CD4-positive, alpha-beta T cell treated with Interleukin-21 for 1 hour (primary cell): ENCODE measurements around the gene RAET1G.
"Not testable (repeated sequence)": the region's sequence is repeated elsewhere in the genome, so short reads cannot be mapped to it uniquely, and the experiment has no call there.

Experiments used
- DNase-seq: peaks from one replicate; pipeline ENCODE4 v3.0.0-alpha.2; 2020

RAET1G gene

DNA sequence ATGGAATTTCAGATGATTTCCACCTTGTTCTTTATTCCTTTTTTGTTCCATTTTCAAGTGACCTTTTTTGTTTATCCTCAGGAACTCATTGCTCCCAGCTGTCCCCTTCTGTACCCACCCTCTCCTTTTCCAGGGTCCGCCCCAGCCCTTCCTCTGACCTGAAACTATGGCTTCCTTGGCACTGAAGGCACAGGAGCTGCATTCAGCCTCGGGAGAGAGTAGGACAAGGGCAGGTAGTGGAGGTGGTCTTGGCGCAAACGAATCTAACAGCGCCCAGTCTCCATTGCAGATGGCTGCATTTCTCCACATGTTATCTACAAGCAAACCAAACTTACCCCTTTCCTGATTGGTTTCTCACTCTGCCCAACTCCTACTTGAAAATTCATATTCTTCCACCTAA, 10.1 kb upstream of the RAET1G start:
- no peak for DNase-seq

DNA sequence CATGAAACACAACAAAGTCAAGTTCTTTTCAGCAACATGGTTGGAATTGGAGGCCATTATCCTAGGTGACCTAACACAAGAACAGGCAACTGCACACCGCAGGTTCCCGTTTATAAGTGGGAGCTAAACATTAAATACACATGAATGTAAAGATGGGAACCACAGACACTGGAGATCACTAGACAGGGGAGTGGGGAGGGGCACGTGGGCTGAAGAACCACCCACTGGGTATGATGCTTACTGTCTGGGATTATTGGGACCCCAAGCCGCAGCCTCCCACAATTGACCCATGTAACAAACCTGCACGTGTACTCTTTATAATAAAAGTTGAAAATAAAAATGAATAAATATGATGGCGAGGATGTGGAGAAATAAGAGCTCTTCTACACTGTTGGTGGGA, 8.6 kb upstream of the RAET1G start:
- DNase-seq: no peak

DNA sequence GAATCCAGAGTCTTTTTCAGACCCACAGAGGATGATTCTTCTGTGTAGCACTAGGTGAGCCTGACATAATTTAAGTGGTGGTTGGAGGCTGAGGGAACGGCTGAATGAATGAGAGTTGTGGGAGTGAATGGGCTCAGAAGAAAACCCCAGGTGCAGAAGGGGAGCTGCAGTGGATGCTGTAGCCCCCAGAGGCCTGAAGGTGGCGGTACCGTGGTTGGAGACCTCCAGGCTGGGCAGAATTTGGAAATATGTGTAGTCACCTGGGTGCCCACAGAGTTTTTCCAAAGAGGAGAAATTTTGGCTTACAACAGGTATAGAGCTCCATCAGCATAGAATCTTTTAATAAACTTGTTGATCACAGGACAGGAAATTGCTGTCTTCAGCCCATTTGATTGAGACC, 6.5 kb upstream of the RAET1G start:
- no peak for DNase-seq

DNA sequence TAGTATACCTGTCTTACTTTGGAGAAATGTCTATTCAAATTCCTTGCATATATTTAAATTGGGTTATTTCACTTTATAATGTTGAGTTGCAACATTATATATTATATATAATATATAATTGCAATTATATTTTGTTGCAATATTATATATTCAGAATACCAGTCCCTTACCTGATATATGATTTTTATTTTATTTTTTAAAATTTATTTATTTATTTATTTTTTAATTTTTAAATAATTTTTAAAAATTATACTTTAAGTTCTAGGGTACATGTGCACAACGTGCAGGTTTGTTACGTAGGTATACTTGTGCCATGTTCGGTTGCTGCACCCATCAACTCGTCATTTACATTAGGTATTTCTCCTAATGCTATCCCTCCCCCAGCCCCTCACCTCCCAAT, 4.1 kb upstream of the RAET1G start:
- not testable (repeated sequence) for DNase-seq

DNA sequence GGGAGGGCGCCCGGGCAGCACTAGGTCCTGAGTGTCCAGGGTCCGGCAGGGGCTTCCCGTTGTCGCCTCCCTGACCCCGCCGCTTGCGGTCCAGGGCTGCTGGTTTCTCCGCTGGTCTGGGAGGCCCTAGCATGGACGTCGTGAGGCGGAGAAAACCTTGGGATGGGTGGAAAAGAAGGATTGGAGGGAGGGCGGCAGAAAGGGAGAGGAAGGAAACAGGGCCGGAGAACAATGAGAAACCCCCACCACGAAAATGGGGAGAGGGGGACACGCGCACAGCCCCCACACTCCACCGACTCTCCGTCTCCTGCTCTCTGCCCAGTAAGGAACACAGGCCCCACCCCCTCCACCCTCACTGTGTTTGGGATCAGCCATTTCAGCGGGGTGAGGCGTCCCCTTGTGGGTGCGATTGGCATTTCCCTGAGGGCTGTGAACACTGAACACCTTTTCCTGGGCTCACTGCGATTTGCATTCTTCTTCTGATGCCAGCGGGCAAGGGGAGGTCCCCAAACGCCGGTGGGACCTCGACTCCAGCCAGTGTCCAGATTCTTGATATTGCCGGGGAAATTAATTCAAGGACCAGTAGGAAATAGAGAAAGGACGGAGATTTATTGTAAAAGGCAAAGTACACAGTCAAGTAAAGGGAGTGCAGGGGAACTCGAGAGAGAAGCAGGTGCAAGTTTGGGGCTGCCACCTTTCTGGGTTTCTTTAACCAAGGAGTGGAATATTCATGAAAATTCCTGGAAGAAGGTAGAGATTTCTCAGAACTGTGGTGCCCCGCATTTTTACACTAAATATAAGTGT, 3.3 kb upstream of the RAET1G start:
- peak; percentile 75 for DNase-seq

DNA sequence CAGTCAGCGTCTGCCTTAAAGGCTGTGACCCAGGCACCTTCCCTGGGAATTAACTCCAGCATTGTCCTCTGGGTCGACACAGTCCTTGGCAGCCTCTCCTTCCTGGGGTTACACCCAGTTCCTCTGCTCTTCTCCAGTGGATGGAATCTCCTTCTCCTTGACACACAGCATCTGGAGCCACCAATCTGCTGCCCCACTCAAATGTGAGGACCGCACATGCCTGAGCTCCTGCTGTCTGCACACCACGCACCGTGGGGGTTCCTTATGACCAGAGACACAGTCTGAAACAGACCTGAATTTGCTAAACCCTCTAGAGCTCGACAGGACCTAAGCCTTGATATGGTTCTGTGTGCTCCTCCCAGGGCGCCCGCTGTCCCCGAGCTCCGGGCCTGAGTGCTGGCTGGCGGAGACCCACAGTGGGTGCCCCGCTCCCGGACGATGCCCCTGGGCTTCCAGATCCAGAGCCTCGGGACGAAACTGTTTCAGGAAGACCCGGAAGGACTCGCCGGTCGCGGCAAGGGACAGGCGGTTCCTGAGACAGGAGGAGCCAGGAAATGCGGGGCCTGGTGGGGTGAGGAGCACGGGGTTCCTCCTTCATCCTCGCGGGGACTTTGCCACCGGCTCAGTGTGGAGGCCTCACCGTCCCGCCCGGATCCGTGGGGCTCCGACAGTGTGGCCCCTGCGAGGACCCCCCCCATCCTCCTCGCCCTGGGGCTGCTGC, 2.5 kb upstream of the RAET1G start:
- DNase-seq: no peak

DNA sequence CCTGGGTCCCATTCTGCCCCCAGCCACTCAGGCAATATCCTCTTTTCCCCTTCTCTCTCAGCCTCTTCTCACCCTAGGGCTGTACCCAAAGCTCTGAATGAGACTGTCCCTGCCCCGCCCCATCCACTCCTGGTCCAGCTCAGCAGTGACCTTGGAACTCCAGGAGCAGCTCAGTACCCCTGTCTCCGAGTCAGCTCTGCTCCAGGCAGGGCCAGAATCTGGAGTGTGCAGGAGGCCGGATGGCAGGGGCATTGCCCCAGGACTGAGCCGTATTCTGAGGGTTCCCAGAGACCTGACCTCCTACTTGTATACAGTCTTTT, 2.0 kb upstream of the RAET1G start:
- DNase-seq: no peak

DNA sequence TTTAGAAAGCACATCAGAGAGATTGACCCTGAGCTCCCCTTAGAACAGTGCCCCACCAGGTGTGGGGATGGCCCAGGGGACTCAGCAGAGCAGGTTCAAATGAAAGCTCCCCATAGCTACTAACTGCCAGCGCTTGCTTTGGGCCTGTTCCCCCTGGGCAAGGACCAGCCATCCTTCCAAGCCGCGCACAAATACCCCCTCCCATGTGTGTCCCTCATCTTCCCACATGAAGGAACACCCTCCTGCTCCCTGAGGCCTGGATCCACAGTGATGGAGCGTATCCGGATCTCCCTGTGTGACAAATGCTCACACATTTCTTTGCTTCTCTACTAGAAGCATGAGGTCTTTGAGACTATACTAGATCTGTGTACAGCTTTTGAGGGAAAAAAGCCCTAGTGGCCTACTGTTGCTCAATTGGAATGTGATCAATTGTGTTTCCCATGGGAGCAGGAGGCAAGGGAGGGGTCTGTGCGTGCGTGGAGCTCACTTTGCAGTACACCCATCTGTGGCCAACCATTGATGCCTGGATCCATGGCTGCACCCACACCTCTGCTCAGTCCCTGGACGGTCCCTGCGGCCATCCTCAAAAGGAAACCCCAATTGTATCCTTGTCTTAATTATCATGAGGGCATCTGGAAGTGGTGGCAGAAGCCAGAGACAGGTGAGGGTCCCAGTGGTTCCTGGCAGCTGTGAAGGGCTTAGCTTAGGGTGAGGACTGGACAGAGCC, 1.4 kb upstream of the RAET1G start:
- no peak for DNase-seq

DNA sequence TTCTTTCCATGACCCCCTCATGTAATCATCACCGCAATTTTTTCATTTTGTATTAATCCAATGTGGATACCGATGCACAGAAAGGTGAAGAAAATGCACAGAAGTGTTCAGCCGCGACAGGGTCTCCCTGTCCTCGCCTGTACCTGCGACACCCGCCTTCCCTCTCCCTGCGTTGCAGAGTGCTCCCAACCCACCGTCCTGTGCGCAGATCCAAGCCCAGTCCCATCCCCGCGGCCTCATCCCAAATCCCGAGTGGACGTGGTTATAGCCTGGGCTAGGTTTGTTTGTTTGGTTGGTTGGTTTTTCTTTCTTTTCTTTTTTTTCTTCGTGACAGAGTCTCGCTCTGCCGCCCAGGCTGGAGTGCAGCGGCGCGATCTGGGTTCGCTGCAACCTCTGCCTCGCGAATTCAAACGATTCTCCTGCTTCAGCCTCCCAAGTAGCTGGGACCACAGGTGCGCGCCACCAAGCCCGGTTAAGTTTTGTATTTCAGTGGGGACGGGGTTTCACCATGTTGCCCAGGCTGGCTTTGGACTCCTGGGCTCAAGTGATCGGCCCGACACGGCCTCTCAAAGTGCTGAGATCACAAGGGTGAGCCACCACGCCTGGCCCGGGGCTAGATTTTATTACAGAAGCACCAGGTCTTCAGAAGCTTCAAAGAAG, 536 bp upstream of the RAET1G start:
- DNase-seq: no peak

DNA sequence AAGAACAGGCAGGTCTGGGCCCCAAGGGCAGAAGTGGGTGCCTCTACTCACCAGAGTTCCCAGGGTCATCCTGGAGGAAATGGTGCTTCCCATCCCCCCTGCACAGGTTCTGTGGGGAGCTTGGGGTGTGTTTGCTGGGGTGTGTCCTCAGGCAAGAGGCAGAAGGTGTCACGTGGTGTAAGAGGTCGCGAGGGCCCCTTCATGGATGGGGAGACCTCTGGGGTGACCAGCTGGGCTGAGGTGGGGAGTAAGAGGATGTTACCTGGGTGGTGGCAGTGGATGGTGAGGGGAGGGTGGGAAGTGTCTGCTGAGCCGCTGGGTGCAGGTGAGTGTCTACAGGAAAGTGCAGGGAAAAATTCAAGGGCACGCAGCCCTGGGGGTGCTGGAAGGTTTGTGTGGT, 830 bp downstream of the RAET1G start:
- not testable (repeated sequence) for DNase-seq

DNA sequence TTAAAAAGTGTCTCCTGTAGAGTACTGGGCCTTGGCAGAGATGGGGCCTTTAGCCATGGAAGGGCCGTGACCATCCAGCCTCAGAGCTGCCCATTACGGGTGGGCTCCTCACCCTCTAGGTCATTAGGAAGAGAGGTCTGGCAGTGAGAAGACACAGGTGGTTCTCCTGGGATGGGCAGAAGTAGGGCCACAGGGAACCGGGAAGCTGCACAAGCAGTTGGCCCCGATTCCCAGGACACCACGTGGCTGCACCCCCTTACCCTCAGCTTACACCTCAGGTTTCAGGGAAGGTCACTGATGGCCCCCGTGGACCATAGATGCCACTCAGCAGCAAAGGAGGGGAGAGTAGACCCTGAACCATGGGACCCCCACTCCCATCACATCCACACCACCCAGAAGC, 1.6 kb downstream of the RAET1G start:
- no peak for DNase-seq

DNA sequence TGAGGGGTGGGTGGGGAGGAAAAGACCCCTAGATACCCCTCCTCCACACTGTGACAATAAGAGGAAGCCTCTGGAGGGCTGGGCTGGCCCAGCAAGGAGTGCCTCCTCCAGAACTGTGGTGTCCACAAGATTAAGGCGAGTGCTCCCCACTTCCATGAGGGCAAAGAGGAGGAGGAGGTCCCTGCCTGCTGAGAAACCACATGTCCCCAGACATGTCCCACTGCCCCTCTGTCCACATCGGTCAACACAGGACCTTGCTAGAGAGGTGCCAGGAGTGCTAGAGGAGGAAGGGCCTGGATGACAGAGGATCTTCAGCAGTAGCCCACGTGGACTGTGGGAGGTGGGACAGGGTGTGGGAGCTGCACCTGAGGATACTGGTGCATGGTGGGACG, 3.1 kb downstream of the RAET1G start:
- no peak for DNase-seq

DNA sequence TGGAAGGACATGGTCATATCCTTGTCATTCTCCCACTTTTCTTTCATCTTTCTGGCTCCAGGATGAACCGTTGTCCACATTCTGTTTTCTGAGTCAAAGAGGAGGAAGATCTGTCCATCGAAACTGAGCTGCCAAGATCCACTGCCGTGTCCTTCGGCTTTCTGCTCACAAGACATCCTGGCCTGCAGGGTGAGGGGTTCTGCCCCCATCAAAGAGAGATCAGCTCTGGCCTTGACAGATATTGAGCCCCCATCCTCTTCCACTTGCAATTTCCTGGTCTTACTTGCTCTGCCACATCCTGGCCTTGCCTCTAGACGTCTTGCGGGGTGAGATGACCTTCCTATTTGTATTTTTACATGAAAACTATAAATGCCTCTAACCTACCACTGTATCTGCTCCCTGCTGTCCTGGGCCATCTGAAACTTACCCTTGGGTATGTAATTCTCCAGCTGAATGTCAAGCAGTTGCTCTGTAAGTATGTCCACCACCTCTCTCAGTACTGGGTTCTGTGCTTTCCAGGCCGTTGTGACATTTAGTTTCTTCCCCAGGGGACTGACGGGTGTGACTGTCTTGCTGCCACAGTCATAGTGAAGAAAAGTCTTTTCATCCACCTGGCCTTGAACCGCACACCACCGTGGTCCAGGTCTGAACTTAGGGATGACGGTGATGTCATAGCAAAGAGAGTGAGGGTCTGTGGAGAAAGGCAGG, 3.6 kb downstream of the RAET1G start:
- DNase-seq: not testable (repeated sequence)

DNA sequence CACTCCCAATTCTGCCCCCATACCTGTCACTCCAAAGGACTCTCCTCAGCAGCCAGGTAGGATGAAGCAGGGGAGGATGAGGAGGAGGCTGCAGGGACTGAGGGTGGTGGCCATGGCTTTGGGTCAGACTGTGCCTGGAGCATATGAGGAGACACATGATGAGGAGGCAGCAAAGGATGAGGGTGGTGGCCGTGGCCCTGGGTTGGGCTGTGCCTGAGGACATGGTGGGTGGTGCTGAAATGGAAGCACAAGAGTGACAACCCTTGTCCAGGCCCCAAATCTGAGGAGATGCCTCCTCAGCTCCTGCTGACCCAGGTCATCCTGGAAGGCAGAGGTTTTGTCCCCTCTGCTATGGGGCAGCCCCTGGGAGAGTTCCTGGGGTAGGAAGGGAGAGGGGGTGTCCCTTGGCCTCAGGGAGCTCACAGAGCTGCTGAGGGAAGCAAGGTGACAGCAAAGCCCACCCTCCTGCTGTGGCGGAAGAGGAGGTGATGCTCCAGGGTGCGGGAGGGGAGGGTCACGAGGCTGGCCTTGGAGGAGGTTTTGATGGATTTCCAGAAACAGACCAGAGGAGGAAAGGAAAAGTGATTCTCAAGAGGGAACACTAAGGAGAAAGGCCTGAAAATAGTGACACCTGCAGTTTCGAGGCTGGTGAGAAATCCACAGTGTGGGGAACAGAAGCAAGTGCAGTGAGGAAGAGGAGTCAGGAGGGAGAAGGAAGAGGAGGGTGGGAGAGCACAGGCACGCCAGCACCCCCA, 4.6 kb downstream of the RAET1G start:
- DNase-seq: no peak

DNA sequence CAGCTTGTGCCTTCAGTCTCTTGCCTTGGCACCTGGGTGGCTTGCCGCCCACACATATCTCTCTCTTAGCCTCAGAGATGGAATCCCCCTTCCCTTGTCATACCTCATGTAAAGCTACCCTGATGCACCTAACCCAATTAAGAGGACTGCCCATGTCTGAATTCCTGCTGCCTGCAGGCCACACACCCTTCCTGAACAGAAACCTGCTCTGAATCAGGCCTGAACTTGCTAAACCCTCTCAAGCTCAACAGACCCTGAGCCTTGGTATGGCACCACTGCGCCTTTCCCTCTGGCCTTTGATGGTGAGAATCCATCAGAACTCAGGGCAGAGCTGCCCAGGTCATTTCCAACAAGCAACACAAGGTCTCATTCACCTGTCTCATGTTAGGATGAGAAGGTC, 5.2 kb downstream of the RAET1G start:
- no peak for DNase-seq

DNA sequence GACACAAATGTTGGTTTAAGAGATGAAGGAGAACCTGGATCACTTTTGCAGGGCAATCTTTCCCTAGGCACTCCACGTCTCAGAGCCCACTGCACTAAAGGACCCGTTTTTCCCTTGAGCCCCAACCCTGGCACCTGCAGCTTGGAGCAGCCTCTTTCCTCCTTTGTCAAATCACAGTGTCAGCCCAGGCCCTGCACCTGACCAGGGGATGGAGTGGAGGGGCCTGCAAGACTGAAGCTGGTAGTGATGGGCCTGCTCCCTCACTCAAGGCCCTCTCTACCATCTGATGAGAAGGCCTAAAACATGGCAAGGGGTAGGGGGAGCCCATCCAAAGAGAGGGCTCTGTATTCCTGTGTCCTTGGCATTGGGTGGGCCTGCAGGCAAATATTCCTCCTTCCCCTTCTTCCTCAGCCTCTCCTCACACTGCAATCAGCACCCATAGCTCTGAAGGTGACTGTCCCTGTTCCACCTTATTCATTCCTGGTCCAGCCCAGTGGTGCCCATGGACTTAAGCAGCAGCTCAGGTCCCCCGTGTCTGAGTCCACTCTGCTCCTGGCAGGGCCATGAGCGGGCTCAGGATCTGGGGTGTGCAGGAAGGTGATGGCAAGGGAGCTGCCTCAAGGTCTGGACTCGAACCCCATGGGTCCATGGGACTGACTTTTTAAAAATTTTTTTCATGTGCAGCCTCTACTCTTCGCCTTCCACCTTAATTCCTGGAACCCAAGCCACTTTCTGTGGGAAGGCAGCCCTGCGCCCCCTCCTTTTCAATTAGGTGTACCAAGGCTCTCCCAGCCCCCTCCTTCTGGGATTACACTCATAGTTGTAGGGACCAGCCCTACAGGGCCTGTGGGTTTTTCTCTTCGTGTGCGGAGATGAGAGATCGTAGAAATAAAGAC, 6.7 kb downstream of the RAET1G start:
- DNase-seq: no peak

DNA sequence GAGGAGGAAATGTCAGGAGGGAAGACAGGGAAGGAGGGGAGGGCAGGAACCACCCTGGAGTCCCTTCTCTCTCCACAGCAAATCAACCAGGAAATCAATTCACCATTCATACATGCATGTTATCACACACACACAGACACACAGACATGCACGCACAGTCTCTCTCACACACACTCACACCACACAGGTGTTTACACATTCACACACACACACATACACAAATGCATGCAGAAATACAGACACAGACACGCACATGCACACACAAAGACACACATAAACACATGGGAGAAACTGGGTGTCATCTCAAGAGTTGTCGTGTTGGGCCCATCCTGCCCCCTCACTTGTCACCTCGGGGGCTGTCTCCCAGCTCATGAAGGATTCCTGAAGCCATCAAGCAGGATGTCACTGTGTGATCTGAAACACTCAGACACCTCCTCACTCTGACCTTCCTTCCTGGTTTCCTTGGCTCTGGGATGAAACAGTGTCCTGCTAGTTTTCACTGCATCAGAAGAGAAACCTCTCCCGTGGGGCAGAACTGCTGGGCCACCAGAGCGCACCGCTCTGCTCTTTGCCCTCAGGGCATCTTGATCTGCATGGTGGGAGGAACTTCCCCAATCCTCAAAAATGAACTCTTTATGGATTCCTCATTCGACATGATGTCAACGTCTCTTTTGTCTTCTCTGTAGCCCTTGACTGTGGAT, 9.2 kb downstream of the RAET1G start:
- DNase-seq: no peak

DNA sequence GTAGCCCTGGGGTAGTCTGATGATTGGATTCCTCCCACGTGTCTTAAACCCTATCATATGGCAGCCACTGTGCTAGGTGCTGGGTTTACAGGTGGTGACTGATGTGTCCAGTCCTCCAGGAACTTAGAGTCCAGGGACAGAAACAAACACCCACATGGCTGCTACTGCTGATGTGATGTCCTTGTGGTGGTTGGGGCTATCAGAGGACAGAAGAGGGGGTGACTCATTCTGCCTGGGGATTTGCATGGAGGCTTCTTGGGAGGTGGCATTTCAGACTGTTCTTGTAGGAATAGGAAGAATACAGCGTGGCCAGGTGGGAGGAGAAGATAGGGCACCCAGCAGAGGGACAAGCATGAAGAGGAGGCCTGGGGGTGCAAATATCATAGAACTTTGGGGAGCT, 9.8 kb downstream of the RAET1G start:
- DNase-seq: no peak

DNA sequence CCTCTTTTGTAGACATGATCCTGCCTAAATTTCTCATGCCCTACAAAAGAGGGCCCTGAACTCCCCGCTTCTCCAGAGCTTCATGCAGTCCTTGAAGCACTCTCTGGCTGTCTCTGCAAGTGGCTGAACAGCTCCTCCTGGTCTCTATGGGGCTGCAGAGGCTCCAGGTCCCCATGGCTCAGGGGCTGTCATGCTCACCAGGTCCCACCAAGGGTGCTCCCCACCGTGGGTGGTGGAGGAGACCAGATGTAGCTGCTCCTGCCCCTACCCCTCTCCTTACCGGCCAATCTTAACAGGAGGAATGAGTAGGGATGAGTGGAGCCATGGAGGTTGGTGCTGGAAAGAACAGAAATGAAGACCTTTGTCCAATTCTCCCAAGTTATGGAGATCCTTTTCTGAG, 10.2 kb downstream of the RAET1G start:
- not testable (repeated sequence) for DNase-seq

DNA sequence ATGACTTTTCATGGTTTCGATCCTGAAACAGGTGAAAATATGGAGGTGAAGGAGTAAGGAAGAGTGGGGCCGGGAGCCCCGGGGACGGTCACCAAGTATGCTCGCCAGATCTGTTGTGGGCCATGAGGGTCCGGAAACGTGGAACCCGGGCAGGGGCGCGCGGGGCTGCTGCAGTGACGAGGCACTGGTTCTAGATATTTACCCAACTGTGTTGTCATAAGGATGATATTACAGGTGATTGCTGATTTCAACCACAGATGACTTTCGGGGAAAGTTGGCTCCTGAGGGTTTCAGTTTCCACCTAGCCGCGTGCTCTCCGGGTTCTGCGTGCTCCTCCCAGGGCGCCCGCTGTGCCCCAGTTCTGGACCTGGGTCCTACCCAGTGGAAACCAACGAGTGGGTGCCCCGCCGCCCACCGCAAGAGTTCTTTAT, 12.2 kb downstream of the RAET1G start:
- DNase-seq: no peak
